HepG2 (cell line): ENCODE data around the gene TCF12. TPM values are rescaled to one million over a fixed set of nuclear protein-coding genes. Genes with fewer than 3 reads are reported as not detected.

Experiments used
- ARID2 ChIP-seq: sonication (generic); formaldehyde crosslinking; IDR thresholded peaks from 2 replicates; pipeline ENCODE4 v1.8.1; 2022; ENCODE audit warnings: mild to moderate bottlenecking, missing genetic modification reagents, borderline replicate concordance
- ARID3A ChIP-seq: IDR thresholded peaks from 2 replicates; pipeline ENCODE4 v1.6.1; 2012; ENCODE audit warnings: low read depth, low read length, improper control_type of control experiment
- BRD4 ChIP-seq: sonication (generic); formaldehyde crosslinking; IDR thresholded peaks from 2 replicates; pipeline ENCODE4 v1.4.0; 2020; ENCODE audit warnings: missing genetic modification reagents
- CBX2 ChIP-seq, 2 experiments: fragments of 200-600 bp in 1 of 2; sonication (generic); formaldehyde crosslinking in 1 of 2; IDR thresholded peaks; 2 replicates each; pipeline versions ENCODE4 v1.7.0 to v1.8.1; 2018 to 2022; ENCODE audit warnings: low read depth in 2 of 2, low read length in 1 of 2, mild to moderate bottlenecking in 1 of 2, missing genetic modification reagents in 1 of 2
- CBX5 ChIP-seq: sonication (generic); formaldehyde crosslinking; IDR thresholded peaks from 2 replicates; pipeline ENCODE4 v1.4.0; 2020; ENCODE audit warnings: missing genetic modification reagents, borderline replicate concordance
- HMGXB4 ChIP-seq, 2 experiments: sonication (generic) in 1 of 2; formaldehyde crosslinking in 1 of 2; IDR thresholded peaks; 2 replicates each; pipeline versions ENCODE4 v1.4.0 to v1.6.1; 2018 to 2020; ENCODE audit warnings: missing genetic modification reagents in 2 of 2, borderline replicate concordance in 1 of 2, low read depth in 1 of 2, mild to moderate bottlenecking in 1 of 2, missing biosample characterization in 1 of 2
- RBM39 ChIP-seq: fragments of 200-400 bp; formaldehyde crosslinking; IDR thresholded peaks from one replicate; pipeline ENCODE4 v1.6.1; 2018; ENCODE audit warnings: antibody characterized with exemption, mild to moderate bottlenecking, low read depth, low read length; ENCODE audit not compliant: poor library complexity, severe bottlenecking
- ZFAT ChIP-seq: sonication (generic); formaldehyde crosslinking; conservative IDR thresholded peaks from 2 replicates; pipeline ENCODE4 v1.8.1; 2023; ENCODE audit warnings: missing genetic modification reagents, inconsistent platforms
- ZMAT5 ChIP-seq: sonication (generic); formaldehyde crosslinking; IDR thresholded peaks from 2 replicates; pipeline ENCODE4 v1.5.0; 2020; ENCODE audit warnings: mild to moderate bottlenecking, low read depth, missing genetic modification reagents, borderline replicate concordance
- ZNF264 ChIP-seq: sonication (generic); formaldehyde crosslinking; IDR thresholded peaks from 2 replicates; pipeline ENCODE4 v1.4.0; 2020; ENCODE audit warnings: missing genetic modification reagents
- ZNF329 ChIP-seq: sonication (generic); formaldehyde crosslinking; IDR thresholded peaks from 2 replicates; pipeline ENCODE4 v1.9.0; 2021; ENCODE audit warnings: low read depth, mild to moderate bottlenecking, missing genetic modification reagents
- ZNF468 ChIP-seq: sonication (generic); formaldehyde crosslinking; IDR thresholded peaks from 2 replicates; pipeline ENCODE4 v1.8.0; 2022; ENCODE audit warnings: mild to moderate bottlenecking, moderate library complexity, missing genetic modification reagents
- ZNF598 ChIP-seq: sonication (generic); formaldehyde crosslinking; IDR thresholded peaks from 2 replicates; pipeline ENCODE4 v1.5.1; 2020; ENCODE audit warnings: mild to moderate bottlenecking, missing genetic modification reagents, borderline replicate concordance
- ZNF883 ChIP-seq: sonication (generic); formaldehyde crosslinking; IDR thresholded peaks from 2 replicates; pipeline ENCODE4 v1.5.1; 2020; ENCODE audit warnings: mild to moderate bottlenecking, missing genetic modification reagents; ENCODE audit errors: not compliant biosample characterization
- ZZZ3 ChIP-seq: sonication (generic); formaldehyde crosslinking; IDR thresholded peaks from 2 replicates; pipeline ENCODE4 v1.4.0; 2020; ENCODE audit warnings: missing genetic modification reagents, mild to moderate bottlenecking, borderline replicate concordance
- polyA plus RNA-seq, 8 experiments: library from polyadenylated mRNA; depleted of rRNA in 3 of 8; stranded (reverse) in 7 of 8; unstranded in 1 of 8; fragments of >200 nt; fragmentation: Illumina TruSeq in 4 of 8; extraction: Trizol in 4 of 8; gene quantifications; 2 replicates each; pipeline versions ENCODE4 v1.2.1 to v1.2.3, GENCODE V29; 2011 to 2016; ENCODE audit warnings: low read depth in 4 of 8, missing spikeins in 1 of 8, mixed read lengths in 1 of 8; ENCODE audit not compliant: insufficient read depth in 1 of 8
- total RNA-seq, 5 experiments: library from RNA; depleted of rRNA; stranded (reverse); fragments of >200 nt; fragmentation: Illumina TruSeq; extraction: Trizol; gene quantifications; 2 replicates each; pipeline ENCODE4 v1.2.3, GENCODE V29; 2016; ENCODE audit warnings: low read depth in 1 of 5
- TF ChIP-seq, protein P1 (sequence below): sonication (generic); formaldehyde crosslinking; IDR thresholded peaks from 2 replicates; pipeline ENCODE4 v1.4.0; 2020; ENCODE audit warnings: missing genetic modification reagents

Gene TCF12
- total and polyA plus RNA-seq, 2 of the 13 experiments (the other 11 are each of a cell fraction or from before 2014, with no cell fraction given) = 48.6 to 51.1 TPM

GRCh38 chr15:57306161-57306943 lies 387.9 kb downstream of the TCF12 start (continued):
- TF ChIP-seq ZNF883 (CRISPR knock-in tag) = peak; percentile 47
- TF ChIP-seq ZFAT (CRISPR knock-in tag) = no peak
- TF ChIP-seq HMGXB4 (CRISPR knock-in tag; IDR thresholded peaks at IDR 0.05; ENCODE audit: borderline replicate concordance in 1 of 2, low read depth in 1 of 2) = peak in 1 of 2 experiments; percentile 30; a peak in 2 of 4 replicates
- no peak for TF ChIP-seq ZNF329 (CRISPR knock-in tag)
- no peak for TF ChIP-seq BRD4
- TF ChIP-seq ARID2 (CRISPR knock-in tag) = no peak
- no peak for TF ChIP-seq CBX2 (IDR thresholded peaks at IDR 0.05; ENCODE audit: low read depth, low read length)
- TF ChIP-seq CBX2 (CRISPR knock-in tag; IDR thresholded peaks at IDR 0.05; ENCODE audit: low read depth) = no peak
- no peak for TF ChIP-seq ZMAT5
- TF ChIP-seq, protein P1, sequence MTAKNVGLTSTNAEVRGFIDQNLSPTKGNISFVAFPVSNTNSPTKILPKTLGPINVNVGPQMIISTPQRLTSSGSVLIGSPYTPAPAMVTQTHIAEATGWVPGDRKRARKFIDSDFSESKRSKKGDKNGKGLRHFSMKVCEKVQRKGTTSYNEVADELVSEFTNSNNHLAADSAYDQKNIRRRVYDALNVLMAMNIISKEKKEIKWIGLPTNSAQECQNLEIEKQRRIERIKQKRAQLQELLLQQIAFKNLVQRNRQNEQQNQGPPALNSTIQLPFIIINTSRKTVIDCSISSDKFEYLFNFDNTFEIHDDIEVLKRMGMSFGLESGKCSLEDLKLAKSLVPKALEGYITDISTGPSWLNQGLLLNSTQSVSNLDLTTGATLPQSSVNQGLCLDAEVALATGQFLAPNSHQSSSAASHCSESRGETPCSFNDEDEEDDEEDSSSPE (CRISPR knock-in tag) = no peak
- no peak for TF ChIP-seq ZNF468 (CRISPR knock-in tag)
- TF ChIP-seq ZNF598 (CRISPR knock-in tag) = 0 out of 2 replicates have a peak, but pooled peaks have one; percentile 78
- no peak for TF ChIP-seq ARID3A
- TF ChIP-seq RBM39 = peak; percentile 29
- TF ChIP-seq ZZZ3 (CRISPR knock-in tag) = no peak
- no peak for TF ChIP-seq ZNF264 (CRISPR knock-in tag)
- no peak for TF ChIP-seq CBX5 (CRISPR knock-in tag)
